Kidney tubule cell (primary cell): ENCODE results near the gene ETFB.

Experiments used
- DNase-seq: peaks from one replicate; pipeline ENCODE4 v3.0.0-alpha.2; 2018; ENCODE audit warnings: low spot score

ETFB gene

DNA sequence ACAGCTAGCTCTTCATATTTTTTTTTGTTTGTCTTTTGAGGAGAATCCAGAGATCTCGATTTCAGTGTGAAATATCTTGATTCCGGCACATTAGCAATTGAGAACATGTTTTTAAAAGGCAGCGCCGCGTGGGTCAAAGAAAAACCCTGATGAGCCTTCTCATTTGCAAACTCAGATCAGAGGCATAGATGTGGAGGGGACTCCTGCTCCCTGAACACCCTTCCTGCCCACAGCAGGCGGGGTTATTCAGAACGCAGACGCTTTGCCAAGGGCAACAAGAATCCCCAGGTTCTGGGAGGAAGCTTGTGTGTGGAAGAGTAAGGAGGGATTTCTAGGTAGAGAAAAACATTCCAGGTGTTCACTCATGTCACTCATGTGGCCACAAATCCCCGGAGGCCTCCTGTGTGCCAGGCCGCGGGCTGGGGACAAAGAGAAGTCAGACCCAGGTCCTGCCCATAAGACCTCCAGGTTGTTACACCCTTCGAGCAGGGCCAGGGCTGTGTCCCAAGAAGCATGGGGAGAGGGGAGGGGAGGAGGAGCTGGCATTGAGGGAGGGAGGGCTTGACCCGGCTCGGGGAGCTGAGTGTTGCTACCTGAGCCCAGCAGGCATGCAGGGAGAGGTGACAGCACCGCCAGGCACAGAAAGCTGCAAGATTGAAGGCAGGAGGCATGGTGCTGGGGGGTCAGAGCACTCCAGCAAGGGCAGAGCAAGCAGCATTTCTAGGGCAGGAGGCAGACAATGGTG, 70.6 kb downstream of the ETFB start:
- DNase-seq = peak; percentile 16
